ENCODE results near the gene AKAP9.
"Not testable (repeated sequence)": the region's sequence is repeated elsewhere in the genome, so short reads cannot be mapped to it uniquely, and the experiment has no call there.

The AKAP9 gene

DNA sequence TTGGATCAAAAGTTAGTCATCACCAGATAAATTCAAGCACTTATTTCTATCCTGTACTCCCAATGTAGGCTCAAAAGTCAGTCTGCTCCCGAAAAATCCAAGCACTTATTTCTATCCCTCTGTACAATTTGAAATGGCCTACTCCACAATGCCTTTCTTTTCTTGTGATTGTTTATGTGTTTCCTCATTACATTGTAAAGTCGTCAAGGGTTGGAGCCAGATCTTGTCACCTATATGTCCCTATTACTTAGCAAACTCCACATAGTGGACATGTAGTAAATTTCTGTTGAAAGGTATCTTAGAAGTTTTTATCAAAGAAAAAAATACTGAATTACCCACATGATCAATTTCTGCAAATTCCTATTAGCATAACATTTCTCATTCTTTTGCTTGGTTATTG is 111.5 kb downstream of the AKAP9 start:
- Mint-ChIP-seq H3K36me3 (ENCODE audit: low read depth) (peaks cover 56% of the 10 kb centered on the region), H3K4me3 (no peak overlapping the region), H3K9me3 (no peaks in the 10 kb centered on the region), H3K27ac (no peak overlapping the region), H3K4me1 (ENCODE audit: low read depth) (peaks cover 2% of the 10 kb centered on the region), H3K27me3 (no peaks in the 10 kb centered on the region)
- DNase-seq = no peak

DNA sequence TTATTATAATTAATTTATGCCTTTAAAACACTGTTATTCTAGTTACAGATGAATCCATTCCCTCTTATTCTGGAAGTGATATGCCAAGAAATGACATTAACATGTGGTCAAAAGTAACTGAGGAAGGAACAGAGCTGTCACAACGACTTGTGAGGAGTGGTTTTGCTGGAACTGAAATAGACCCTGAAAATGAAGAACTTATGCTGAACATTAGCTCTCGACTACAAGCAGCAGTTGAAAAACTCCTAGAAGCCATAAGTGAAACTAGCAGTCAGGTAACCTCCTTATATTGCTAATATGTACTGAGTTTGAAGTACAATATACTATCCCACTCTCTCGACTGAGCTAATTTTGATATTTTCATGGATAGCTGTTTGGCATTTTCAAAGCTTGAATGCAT is 112.0 kb downstream of the AKAP9 start:
- Mint-ChIP-seq H3K4me3 (no peak overlapping the region), H3K27me3 (no peaks in the 10 kb centered on the region), H3K4me1 (ENCODE audit: low read depth) (peaks cover 7% of the 10 kb centered on the region), H3K9me3 (no peaks in the 10 kb centered on the region), H3K27ac (no peak overlapping the region), H3K36me3 (ENCODE audit: low read depth) (peaks cover 51% of the 10 kb centered on the region)
- DNase-seq = no peak

DNA sequence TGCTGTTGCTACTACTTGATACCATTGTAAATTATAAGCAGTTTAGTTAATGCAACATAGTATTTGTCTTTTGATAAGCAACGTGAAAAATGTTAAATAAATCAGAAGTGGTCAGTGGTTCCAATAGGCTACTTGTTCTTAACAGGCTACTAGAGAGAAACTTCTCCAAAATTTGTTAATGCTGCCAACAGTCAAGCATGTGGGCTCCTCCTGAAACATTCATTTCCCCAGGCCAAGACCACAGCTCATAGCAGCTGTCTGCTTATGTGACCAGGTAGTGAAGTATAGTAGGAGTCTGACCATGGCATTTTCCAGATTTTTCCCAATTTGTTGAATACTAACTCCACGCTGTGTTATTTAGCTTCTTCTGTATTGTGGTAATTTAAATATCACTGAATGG is 112.7 kb downstream of the AKAP9 start:
- H3K4me3 Mint-ChIP-seq = no peak overlapping the region
- peaks cover 47% of the 10 kb centered on the region for H3K36me3 Mint-ChIP-seq (ENCODE audit: low read depth)

DNA sequence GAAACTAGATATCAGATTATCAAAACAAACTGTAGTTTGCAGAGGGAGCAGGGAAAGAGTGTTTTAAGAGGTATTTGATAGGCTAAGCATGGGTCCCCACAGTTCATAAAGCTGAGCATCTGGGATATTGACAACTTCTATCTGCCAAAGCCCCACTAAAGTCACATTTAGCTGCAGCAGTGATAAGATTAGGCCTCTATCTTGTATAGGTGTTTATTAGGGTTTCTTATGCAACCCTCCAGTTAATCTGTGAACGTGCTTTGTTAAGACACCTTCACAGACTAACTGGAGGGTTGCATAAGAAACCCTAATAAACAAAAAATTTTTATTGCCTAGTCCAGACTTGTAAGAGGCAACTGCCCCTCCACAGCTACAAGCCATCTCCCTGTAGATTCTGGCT is 115.6 kb downstream of the AKAP9 start:
- H3K4me3 Mint-ChIP-seq = no peak overlapping the region
- peaks cover 19% of the 10 kb centered on the region for H3K4me1 Mint-ChIP-seq (ENCODE audit: low read depth)
- peaks cover 29% of the 10 kb centered on the region for H3K36me3 Mint-ChIP-seq (ENCODE audit: low read depth)
- H3K9me3 Mint-ChIP-seq = no peaks in the 10 kb centered on the region
- DNase-seq = no peak
- H3K27ac Mint-ChIP-seq = no peak overlapping the region
- no peaks in the 10 kb centered on the region for H3K27me3 Mint-ChIP-seq

More for the DNA sequence above, 112.7 kb downstream of the AKAP9 start:
- no peak for DNase-seq
- no peaks in the 10 kb centered on the region for H3K9me3 Mint-ChIP-seq
- peaks cover 13% of the 10 kb centered on the region for H3K4me1 Mint-ChIP-seq (ENCODE audit: low read depth)
- no peaks in the 10 kb centered on the region for H3K27me3 Mint-ChIP-seq
- no peak overlapping the region for H3K27ac Mint-ChIP-seq

DNA sequence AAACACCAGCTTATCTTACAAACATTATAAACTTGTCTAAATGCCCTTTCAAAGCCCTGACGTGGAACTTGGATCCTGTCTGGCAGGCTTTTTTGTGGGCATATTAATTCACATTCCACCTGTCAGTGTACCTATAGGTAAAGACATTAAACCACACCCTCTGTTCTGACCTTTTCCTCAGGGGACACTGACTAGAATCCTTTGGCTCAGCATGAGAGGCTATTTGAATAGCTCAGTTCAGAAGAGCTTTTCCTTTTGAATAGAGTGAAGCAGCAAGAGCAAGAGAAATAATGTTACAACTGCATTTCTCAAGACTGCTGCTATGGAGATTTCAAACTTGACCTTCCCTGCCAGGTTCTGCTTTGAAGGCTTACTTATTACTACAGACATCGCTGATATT is 116.7 kb downstream of the AKAP9 start:
- peaks cover 19% of the 10 kb centered on the region for H3K4me1 Mint-ChIP-seq (ENCODE audit: low read depth)
- H3K27me3 Mint-ChIP-seq = no peaks in the 10 kb centered on the region
- H3K9me3 Mint-ChIP-seq = no peaks in the 10 kb centered on the region
- no peak overlapping the region for H3K4me3 Mint-ChIP-seq
- DNase-seq = no peak
- no peak overlapping the region for H3K27ac Mint-ChIP-seq
- H3K36me3 Mint-ChIP-seq (ENCODE audit: low read depth) = peaks cover 32% of the 10 kb centered on the region

DNA sequence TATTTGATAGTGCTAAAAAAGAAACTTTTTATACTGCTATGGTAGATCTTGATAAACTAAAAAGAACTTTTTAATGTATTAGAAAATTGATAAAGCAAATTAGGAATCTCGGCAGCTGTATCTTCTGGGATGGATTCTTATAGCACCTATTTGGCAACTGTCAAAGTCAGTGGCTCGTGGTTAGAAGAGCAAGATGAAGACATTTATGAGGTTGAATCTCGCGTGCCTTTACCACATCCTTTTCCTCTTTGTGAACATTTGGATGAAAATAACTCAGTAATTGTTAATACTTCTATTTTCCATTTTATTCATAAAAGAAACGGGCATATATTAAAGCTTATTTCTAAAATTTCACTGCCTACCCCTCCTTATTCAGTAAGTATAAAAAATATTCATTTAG is 117.4 kb downstream of the AKAP9 start:
- no peaks in the 10 kb centered on the region for H3K9me3 Mint-ChIP-seq
- peaks cover 19% of the 10 kb centered on the region for H3K4me1 Mint-ChIP-seq (ENCODE audit: low read depth)
- no peak for DNase-seq
- peaks cover 31% of the 10 kb centered on the region for H3K36me3 Mint-ChIP-seq (ENCODE audit: low read depth)
- no peak overlapping the region for H3K4me3 Mint-ChIP-seq
- H3K27me3 Mint-ChIP-seq = no peaks in the 10 kb centered on the region
- no peak overlapping the region for H3K27ac Mint-ChIP-seq

DNA sequence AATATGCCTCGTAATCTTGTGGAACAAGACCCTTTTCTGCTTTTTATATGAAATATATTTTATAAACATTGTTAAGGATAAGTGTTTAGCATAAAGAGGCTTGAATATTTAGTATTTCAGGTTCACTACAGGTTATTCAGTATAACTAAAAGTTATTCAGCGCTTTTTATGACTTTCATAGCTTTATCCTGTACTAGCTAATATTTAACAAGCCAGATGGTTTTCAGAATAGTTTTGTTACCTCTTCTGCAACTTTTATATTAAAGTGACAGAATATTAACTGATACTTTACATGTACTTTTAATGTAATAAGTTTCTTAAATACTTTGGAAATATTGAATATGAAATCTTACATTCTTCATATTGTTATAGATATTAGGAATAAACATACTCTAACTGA is 118.2 kb downstream of the AKAP9 start:
- no peaks in the 10 kb centered on the region for H3K27me3 Mint-ChIP-seq
- H3K4me1 Mint-ChIP-seq (ENCODE audit: low read depth) = peaks cover 19% of the 10 kb centered on the region
- peaks cover 31% of the 10 kb centered on the region for H3K36me3 Mint-ChIP-seq (ENCODE audit: low read depth)
- H3K4me3 Mint-ChIP-seq = no peak overlapping the region
- no peaks in the 10 kb centered on the region for H3K9me3 Mint-ChIP-seq
- no peak for DNase-seq
- H3K27ac Mint-ChIP-seq = no peak overlapping the region

DNA sequence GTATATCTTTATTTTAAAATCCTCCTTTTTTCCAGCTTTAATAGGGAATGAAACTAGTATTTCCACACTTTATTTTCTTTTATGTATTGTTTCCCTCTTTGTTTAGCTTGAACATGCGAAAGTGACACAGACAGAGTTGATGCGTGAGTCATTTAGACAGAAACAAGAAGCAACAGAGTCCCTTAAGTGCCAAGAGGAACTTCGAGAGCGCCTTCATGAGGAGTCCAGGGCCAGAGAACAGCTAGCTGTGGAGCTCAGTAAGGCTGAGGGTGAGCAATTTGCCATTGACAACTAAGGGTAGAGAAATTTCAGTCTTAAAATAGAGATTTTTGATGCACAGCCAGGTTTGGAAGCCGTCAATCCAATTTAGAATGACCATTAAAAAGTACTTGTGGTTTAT is 120.5 kb downstream of the AKAP9 start:
- H3K27ac Mint-ChIP-seq = no peak overlapping the region
- H3K4me1 Mint-ChIP-seq (ENCODE audit: low read depth) = peaks cover 19% of the 10 kb centered on the region
- H3K9me3 Mint-ChIP-seq = no peaks in the 10 kb centered on the region
- H3K36me3 Mint-ChIP-seq (ENCODE audit: low read depth) = peaks cover 34% of the 10 kb centered on the region
- DNase-seq = no peak
- H3K4me3 Mint-ChIP-seq = no peak overlapping the region
- no peaks in the 10 kb centered on the region for H3K27me3 Mint-ChIP-seq

DNA sequence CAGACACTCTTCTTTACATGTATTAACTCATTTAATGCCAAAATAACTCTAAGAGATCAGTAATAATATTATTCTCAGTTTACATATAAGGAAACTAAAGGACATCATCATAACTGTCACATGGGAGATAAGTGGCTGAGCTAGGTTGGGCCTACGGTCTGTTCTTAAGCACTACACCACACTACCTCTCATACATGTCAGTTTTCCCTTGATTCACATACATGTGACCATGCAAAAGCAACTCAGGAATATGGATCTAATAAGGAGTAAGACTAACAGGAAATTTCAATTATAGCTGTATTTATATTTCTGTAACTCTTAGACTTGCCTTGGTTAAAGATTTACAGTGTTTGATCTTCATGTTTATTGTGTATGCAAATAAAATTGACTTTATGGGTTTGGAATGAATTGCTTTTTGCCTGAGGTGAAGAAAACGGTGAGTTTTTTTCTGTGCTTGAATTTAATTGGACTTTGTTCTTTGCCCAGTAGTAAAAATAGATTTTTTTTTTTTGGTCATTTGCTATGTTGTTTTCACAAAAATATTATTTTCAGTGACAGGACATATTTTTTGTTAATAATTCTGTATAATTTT is 123.9 kb downstream of the AKAP9 start:
- H3K9me3 Mint-ChIP-seq = no peaks in the 10 kb centered on the region
- peaks cover 3% of the 10 kb centered on the region for H3K4me1 Mint-ChIP-seq (ENCODE audit: low read depth)
- no peak overlapping the region for H3K27ac Mint-ChIP-seq
- no peak overlapping the region for H3K4me3 Mint-ChIP-seq
- DNase-seq = no peak
- H3K36me3 Mint-ChIP-seq (ENCODE audit: low read depth) = peaks cover 61% of the 10 kb centered on the region
- no peaks in the 10 kb centered on the region for H3K27me3 Mint-ChIP-seq

DNA sequence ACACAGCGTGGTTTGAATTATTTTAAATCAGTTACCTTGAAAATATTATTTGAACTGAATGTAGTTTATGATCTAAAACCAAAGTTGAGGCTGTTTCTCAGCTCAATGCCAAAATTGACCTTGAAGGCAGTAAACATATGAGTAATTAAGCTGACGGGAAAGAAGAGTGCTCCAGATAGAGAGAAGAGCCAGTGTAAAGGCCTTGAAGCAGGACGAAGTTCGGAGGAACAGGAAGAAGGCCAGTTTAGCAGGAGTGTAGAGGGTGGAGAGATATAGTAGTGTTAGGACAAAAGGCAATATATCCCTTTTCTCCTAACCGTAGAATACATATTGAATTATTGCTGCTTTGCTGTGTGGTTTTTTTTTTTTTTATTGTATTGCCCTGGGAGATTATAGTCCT is 130.4 kb downstream of the AKAP9 start:
- no peak overlapping the region for H3K27ac Mint-ChIP-seq
- H3K27me3 Mint-ChIP-seq = no peaks in the 10 kb centered on the region
- peaks cover 7% of the 10 kb centered on the region for H3K4me1 Mint-ChIP-seq (ENCODE audit: low read depth)
- H3K36me3 Mint-ChIP-seq (ENCODE audit: low read depth) = peaks cover 70% of the 10 kb centered on the region
- DNase-seq = no peak
- no peak overlapping the region for H3K4me3 Mint-ChIP-seq
- no peaks in the 10 kb centered on the region for H3K9me3 Mint-ChIP-seq

DNA sequence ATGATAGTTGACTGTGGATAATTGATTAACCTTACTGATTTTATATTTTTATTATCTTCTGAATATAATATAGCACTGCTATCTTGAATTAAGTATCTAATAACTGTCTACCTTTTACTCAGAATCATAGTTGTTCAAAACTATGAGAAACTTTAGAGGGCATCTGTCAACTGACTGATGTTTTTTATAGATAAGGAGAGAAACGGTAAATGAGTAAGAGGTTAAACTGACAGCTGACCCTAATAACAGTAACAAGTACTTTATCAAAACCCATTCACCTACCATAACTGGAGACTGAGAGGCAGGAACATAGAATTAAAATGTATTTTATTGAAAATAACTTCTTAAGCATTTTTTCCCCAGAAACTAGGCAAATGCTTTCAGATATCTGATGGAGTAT is 131.5 kb downstream of the AKAP9 start:
- H3K4me3 Mint-ChIP-seq = no peak overlapping the region
- H3K4me1 Mint-ChIP-seq (ENCODE audit: low read depth) = peaks cover 9% of the 10 kb centered on the region
- DNase-seq = no peak
- no peaks in the 10 kb centered on the region for H3K9me3 Mint-ChIP-seq
- H3K27ac Mint-ChIP-seq = no peak overlapping the region
- peaks cover 62% of the 10 kb centered on the region for H3K36me3 Mint-ChIP-seq (ENCODE audit: low read depth)
- no peaks in the 10 kb centered on the region for H3K27me3 Mint-ChIP-seq

DNA sequence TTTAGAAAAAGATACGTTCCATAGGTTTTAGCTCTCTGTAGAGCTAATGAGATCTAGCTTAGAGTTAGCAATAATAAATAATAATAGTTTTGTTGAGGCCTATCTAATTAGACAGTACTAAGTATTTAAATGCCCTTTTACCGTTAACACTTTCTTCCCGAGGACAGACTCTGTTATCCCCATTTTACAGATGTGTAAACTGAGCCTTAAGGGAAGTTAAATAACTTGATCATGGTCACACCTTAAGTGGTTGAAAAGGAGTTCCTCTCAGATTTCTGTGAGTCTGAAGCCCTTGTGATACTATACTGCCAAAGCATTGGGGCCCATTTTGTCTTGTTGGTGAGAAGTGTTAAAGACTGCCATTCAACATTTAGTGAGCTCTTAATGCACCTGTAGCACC is 132.0 kb downstream of the AKAP9 start:
- Mint-ChIP-seq H3K36me3 (ENCODE audit: low read depth) (peaks cover 62% of the 10 kb centered on the region), H3K4me1 (ENCODE audit: low read depth) (peaks cover 9% of the 10 kb centered on the region)

DNA sequence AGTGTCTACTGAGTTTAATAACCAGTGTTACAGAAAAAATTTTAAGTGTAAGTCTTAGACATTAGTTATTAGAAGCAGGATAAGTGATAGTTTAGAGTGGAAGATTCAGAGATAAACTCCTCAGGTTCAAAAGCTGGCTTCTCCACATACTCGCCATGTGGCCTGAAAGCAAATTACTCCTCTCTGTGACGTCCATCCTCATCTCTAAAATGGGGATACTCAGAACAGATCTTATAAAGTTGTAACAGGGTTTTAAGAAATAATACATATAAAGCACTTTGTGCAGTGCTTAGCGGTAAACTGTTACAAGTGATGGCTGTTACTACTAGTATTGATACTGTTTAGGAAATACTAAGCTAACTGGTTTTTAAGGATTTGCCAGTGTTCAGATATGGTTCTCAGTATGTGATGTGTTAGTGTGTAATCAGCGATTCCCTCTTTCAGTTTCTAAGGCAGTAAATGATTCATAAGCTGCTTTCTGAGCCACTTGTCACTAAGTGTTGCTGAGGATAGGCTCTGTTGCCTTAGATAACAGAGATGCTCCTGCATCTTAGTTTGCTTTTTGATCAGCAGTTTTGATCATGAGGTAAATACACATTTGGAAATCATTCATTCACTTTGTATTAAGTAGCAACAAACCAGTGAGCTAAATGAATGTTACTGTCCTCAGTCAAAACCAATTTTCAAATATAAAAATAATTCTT is 134.9 kb downstream of the AKAP9 start:
- peak overlapping the region; percentile 13 for H3K27ac Mint-ChIP-seq
- no peaks in the 10 kb centered on the region for H3K9me3 Mint-ChIP-seq
- no peaks in the 10 kb centered on the region for H3K27me3 Mint-ChIP-seq
- peaks cover 9% of the 10 kb centered on the region for H3K4me1 Mint-ChIP-seq (ENCODE audit: low read depth)
- H3K36me3 Mint-ChIP-seq (ENCODE audit: low read depth) = peaks cover 58% of the 10 kb centered on the region
- DNase-seq = no peak
- no peak overlapping the region for H3K4me3 Mint-ChIP-seq

More for the DNA sequence above, 132.0 kb downstream of the AKAP9 start:
- Mint-ChIP-seq H3K9me3 (no peaks in the 10 kb centered on the region), H3K27me3 (no peaks in the 10 kb centered on the region), H3K4me3 (no peak overlapping the region), H3K27ac (no peak overlapping the region)
- no peak for DNase-seq

DNA sequence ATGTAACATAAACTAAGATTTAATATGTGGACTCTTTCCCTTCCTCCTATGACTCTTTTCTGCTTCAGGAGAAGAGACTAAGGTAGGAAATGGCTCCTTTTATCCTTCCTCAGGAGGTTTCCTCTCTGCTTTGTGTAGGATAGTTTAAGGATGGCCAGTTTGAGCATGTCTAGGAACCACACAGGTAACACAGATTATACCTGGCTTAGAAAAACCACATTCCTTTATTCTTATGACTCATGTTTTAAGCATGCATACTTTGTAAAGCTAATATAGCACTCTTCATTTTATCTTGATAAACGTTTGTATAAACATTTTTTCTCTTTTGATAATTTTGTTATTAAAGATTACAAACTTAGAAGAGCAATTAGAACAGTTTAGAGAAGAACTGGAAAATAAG is 135.8 kb downstream of the AKAP9 start:
- H3K9me3 Mint-ChIP-seq = no peaks in the 10 kb centered on the region
- H3K27me3 Mint-ChIP-seq = no peaks in the 10 kb centered on the region
- H3K4me3 Mint-ChIP-seq = no peak overlapping the region
- H3K36me3 Mint-ChIP-seq (ENCODE audit: low read depth) = peaks cover 57% of the 10 kb centered on the region
- no peak overlapping the region for H3K27ac Mint-ChIP-seq
- peaks cover 9% of the 10 kb centered on the region for H3K4me1 Mint-ChIP-seq (ENCODE audit: low read depth)
- no peak for DNase-seq

DNA sequence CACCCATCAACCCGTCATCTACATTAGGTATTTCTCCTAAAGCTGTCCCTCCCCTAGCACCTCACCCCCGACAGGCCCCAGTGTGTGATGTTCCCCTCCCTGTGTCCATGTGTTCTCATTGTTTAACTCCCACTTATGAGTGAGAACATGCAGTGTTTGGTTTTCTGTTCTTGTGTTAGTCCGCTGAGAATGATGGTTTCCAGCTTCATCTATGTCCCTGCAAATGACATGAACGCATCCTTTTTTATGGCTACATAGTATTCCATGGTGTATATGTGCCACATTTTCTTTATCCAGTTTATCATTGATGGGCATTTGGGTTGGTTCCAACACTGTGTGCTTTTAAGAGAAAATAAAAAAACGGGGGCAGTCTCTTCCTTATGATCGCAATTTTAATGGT is 143.3 kb downstream of the AKAP9 start:
- H3K4me1 Mint-ChIP-seq (ENCODE audit: low read depth); H3K4me3 Mint-ChIP-seq; DNase-seq; H3K9me3 Mint-ChIP-seq; H3K27me3 Mint-ChIP-seq; H3K27ac Mint-ChIP-seq: not testable (repeated sequence)
- H3K36me3 Mint-ChIP-seq (ENCODE audit: low read depth) = peaks cover 80% of the 10 kb centered on the region
